Retinal pigment epithelial cell (primary cell): Measurements from ENCODE around the gene FARS2.

Source experiments
- DNase-seq: peaks from one replicate; pipeline ENCODE4 v3.0.0-alpha.2; 2010; ENCODE audit warnings: low read depth
- H3K4me3 ChIP-seq: 2 replicates; pipeline ENCODE4 v1.5.1; 2011; ENCODE audit warnings: mild to moderate bottlenecking, low read length, control low read depth, moderate library complexity
- TF ChIP-seq, protein P1 (sequence below): conservative IDR thresholded peaks from 2 replicates; pipeline ENCODE4 v1.5.1; 2011; ENCODE audit warnings: low read depth, low read length, control low read depth, inconsistent platforms

FARS2 gene

DNA sequence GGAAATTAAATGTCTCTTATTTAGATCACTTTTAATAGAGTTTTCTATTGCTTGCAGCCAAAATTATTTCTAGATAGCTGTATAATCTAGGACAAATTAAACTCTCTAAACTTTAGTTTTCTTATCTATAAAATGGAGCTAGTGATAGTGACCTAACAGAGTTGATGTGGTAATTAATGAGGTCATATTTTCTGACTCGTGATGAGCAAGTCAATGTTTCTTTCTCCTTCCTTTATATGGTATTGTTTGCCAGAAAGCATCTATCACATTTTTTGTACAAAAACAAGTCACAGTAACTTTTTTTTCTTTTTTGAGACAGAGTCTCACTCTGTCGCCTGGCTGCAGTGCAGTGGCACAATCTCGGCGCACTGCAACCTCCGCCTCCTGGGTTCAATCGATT, 267.7 kb downstream of the FARS2 start:
- TF ChIP-seq, protein P1, sequence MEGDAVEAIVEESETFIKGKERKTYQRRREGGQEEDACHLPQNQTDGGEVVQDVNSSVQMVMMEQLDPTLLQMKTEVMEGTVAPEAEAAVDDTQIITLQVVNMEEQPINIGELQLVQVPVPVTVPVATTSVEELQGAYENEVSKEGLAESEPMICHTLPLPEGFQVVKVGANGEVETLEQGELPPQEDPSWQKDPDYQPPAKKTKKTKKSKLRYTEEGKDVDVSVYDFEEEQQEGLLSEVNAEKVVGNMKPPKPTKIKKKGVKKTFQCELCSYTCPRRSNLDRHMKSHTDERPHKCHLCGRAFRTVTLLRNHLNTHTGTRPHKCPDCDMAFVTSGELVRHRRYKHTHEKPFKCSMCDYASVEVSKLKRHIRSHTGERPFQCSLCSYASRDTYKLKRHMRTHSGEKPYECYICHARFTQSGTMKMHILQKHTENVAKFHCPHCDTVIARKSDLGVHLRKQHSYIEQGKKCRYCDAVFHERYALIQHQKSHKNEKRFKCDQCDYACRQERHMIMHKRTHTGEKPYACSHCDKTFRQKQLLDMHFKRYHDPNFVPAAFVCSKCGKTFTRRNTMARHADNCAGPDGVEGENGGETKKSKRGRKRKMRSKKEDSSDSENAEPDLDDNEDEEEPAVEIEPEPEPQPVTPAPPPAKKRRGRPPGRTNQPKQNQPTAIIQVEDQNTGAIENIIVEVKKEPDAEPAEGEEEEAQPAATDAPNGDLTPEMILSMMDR = no peak
- DNase-seq = no peak
- no peak overlapping the region for H3K4me3 ChIP-seq

DNA sequence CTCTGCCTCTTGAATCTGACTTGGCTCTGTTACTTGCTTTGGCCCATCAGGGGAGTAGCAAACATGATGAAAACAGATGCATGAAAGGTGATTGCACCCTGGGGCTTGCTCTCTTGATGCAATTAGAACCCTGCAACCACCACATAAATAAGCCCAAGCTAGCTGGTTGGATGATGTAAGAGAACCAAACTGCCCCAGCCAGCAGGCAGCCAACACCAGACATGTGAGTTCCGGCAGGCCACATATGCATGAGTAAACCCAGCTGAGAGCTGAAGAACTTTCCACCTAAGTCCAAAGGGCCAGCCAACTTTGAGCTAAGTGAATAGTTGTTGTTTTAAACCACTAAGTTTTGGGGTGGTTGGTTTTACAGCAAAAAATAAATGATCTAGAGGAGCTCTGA, 268.4 kb downstream of the FARS2 start:
- DNase-seq = no peak
- TF ChIP-seq, protein P1 = no peak
- H3K4me3 ChIP-seq = no peak overlapping the region

DNA sequence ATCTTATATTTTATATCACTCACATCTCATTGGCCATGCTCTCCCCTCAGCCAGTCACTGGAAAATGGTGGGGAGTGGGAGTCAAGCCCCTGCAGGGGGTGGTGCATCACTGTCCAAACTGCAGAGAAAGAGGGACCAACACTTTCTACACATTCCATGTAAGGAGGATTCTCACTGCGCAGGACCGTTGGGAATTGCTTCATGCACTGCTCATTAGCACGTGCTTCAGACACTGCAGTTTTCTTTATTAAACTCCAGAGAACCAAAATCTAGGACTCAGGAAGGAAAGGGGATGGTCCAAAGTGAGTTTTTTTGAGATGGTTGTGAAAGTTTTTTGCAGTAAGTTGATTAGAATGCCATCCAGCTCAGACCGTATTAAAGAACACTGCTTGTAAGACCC, 269.8 kb downstream of the FARS2 start:
- DNase-seq = no peak
- TF ChIP-seq, protein P1 = no peak
- no peak overlapping the region for H3K4me3 ChIP-seq

DNA sequence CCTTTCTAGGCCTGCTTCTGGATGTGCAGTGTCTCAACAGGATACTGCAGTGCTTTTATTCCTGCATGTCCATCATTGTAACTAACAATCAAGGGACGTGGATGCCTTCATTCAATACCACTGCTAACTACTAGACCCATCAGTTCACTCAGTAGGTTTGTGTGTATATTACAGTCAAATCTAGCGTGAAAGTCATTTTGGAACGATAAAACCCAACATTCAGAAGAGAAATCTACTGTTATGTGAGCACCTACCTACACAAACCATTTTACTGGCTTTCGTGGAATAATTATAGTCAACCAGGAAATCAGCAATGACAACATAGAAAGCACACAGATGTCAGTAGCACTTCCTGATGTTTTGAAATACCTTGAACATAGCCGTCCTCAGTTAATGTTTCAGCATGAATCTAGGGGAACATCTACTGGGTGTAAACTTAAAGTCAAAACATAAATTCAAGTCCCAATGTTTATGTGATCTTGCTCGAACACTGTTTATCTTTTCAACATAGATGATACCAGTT, 270.6 kb downstream of the FARS2 start:
- TF ChIP-seq, protein P1 = no peak
- DNase-seq = no peak
- H3K4me3 ChIP-seq = no peak overlapping the region

DNA sequence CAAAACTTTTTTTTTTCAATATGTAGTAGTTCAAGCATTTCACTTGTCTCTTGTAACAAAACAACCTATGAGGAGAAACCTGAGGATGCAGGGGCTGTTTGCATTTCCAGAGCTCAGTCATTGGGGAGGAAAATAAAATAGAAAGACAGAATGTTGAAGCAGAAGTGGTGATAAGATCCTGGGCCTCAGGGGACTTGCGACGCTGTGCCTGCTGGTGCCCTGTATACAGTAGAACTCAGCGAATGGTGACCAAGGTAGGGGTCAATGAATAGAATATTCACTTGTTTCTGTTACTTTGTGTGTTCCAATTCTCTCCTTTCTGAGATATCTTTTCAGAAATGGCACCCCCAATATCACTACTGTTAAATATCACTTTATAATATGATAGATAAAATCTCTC, 271.6 kb downstream of the FARS2 start:
- H3K4me3 ChIP-seq = no peak overlapping the region
- TF ChIP-seq, protein P1 = no peak
- DNase-seq = no peak

DNA sequence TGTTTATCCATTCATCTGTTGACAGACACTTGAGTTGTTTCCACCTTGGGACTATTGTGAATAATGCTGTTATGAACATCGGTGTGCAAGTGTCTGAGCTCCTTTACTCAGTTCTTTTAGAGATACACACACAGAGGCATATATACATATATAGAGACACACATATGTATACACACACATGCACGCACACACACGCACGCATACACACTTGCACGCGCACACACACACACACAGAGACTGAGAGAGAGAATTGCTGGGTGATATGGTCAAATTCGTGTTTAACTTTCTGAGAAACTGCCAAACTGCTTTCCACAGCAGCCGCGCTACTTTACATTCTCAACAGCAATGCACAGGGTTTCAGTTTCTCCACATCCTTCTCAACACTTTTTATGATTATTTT, 273.3 kb downstream of the FARS2 start:
- TF ChIP-seq, protein P1 = no peak
- no peak overlapping the region for H3K4me3 ChIP-seq
- DNase-seq = no peak

DNA sequence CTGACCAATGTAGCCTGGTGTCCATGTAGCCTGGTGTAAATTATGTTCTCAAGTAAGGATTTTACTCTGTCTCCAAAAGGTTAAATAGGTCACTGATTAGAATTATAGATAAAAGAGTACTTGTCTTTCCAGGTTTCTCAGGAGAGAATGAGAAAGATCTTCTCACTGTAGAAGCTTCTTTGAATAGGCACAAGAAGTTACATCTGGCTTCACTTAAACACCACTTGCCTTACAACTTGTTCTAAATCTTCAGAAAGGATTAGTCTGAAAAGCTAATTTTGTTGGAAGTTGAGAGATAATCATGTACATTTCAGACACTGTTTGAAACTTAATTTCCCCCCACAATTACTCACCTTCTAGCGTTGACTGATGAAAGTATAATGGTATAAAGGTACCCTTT, 275.3 kb downstream of the FARS2 start:
- H3K4me3 ChIP-seq = no peak overlapping the region
- no peak for DNase-seq
- TF ChIP-seq, protein P1 = no peak
